ENCODE data around the gene MDFI.
"Not testable (repeated sequence)": the region's sequence is repeated elsewhere in the genome, so short reads cannot be mapped to it uniquely, and the experiment has no call there.

The MDFI gene

GRCh38 chr6:41614715-41615114 lies 23.6 kb upstream of the MDFI start:
- no peaks in the 10 kb centered on the region for H3K27me3 ChIP-seq (replicated peaks in 2 of 5; ENCODE audit: control insufficient read depth in 4 of 5, insufficient read depth in 5 of 5, low read length in 4 of 5)
- no peak for DNase-seq
- no peaks in the 10 kb centered on the region for H3K36me3 ChIP-seq (ENCODE audit: control insufficient read depth in 4 of 4, insufficient read depth in 4 of 4, low read length in 3 of 4)
- ChIA-PET CTCF (interaction anchor here (1.1 to 3.5 kb wide), 2 partner anchors 11 to 45 kb away, joined by 3 to 19 read pairs; no protein-coding TSS in a partner anchor), POLR2A (interaction anchor here (0.7 kb wide), 1 partner anchor 435 kb away, joined by 4 read pairs; no protein-coding TSS in a partner anchor)
- H3K27ac ChIP-seq (ENCODE audit: insufficient read depth in 1 of 2, low read depth in 1 of 2, low read length in 2 of 2, poor library complexity in 1 of 2, severe bottlenecking in 2 of 2): no peak overlapping the region
- H3K9me3 ChIP-seq (ENCODE audit: control extremely low read depth in 1 of 5, control insufficient read depth in 4 of 5, insufficient read depth in 2 of 5, low read depth in 1 of 5, low read length in 4 of 5): peaks cover 0 to 2% (median 0%) of the 10 kb centered on the region in 5 experiments
- H3K4me3 ChIP-seq (ENCODE audit: control insufficient read depth in 1 of 7, extremely low read depth in 1 of 7, insufficient read depth in 4 of 7, low read depth in 2 of 7, low read length in 6 of 7): no peak overlapping the region
- no peaks in the 10 kb centered on the region for H3K4me1 ChIP-seq (ENCODE audit: control extremely low read depth in 1 of 4, control insufficient read depth in 4 of 4, insufficient read depth in 4 of 4, low read length in 3 of 4)
- 100% methylated on average over 2 of the region's 2 CpGs for WGBS (ENCODE audit: insufficient coverage)

- H3K27me3 ChIP-seq (replicated peaks in 2 of 5; ENCODE audit: control insufficient read depth in 4 of 5, insufficient read depth in 5 of 5, low read length in 4 of 5): no peaks in the 10 kb centered on the region
- H3K36me3 ChIP-seq (ENCODE audit: control insufficient read depth in 4 of 4, insufficient read depth in 4 of 4, low read length in 3 of 4): no peaks in the 10 kb centered on the region
- no peak for DNase-seq
- 88% methylated on average over 5 of the region's 7 CpGs for WGBS (ENCODE audit: insufficient coverage)
- CTCF ChIA-PET: interaction anchor here (3.5 kb wide), 1 partner anchor 11 kb away, joined by 19 read pairs; no protein-coding TSS in a partner anchor
- no peaks in the 10 kb centered on the region for H3K4me1 ChIP-seq (ENCODE audit: control extremely low read depth in 1 of 4, control insufficient read depth in 4 of 4, insufficient read depth in 4 of 4, low read length in 3 of 4)
- H3K9me3 ChIP-seq (ENCODE audit: control extremely low read depth in 1 of 5, control insufficient read depth in 4 of 5, insufficient read depth in 2 of 5, low read depth in 1 of 5, low read length in 4 of 5): peaks cover 0 to 2% (median 0%) of the 10 kb centered on the region in 5 experiments
- no peak overlapping the region for H3K4me3 ChIP-seq (ENCODE audit: control insufficient read depth in 1 of 7, extremely low read depth in 1 of 7, insufficient read depth in 4 of 7, low read depth in 2 of 7, low read length in 6 of 7)
- no peak overlapping the region for H3K27ac ChIP-seq (ENCODE audit: insufficient read depth in 1 of 2, low read depth in 1 of 2, low read length in 2 of 2, poor library complexity in 1 of 2, severe bottlenecking in 2 of 2)
- POLR2A ChIA-PET: interaction anchor here (0.7 kb wide), 1 partner anchor 435 kb away, joined by 4 read pairs; no protein-coding TSS in a partner anchor
Observed at GRCh38 chr6:41615311-41615710, 23.0 kb upstream of the MDFI start.

DNA sequence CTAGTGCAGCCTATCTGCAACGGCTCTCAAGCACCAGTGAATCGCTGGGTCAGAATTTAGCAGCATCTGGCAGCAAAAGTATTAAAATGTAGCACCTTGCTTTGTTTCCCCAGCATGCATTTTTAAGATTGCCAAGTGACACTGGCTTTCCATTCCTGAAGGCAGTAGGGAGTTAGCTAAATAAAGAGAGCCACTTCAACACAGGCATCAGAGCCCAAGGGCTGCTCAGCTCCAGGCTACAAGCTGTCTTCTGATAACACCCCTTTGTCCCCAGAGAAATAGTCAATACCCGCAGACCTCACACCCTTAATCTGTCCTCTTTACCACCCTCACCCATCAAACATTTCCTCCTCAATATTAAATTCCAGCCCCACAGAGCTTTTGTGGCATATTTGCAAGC lies 19.7 kb upstream of the MDFI start:
- no peaks in the 10 kb centered on the region for H3K4me1 ChIP-seq (ENCODE audit: control extremely low read depth in 1 of 4, control insufficient read depth in 4 of 4, insufficient read depth in 4 of 4, low read length in 3 of 4)
- H3K27ac ChIP-seq (ENCODE audit: insufficient read depth in 1 of 2, low read depth in 1 of 2, low read length in 2 of 2, poor library complexity in 1 of 2, severe bottlenecking in 2 of 2): no peak overlapping the region
- no peak overlapping the region for H3K4me3 ChIP-seq (ENCODE audit: control insufficient read depth in 1 of 7, extremely low read depth in 1 of 7, insufficient read depth in 4 of 7, low read depth in 2 of 7, low read length in 6 of 7)
- POLR2A ChIA-PET: no interaction called here
- WGBS (ENCODE audit: insufficient coverage): 96% methylated on average over 3 of the region's 3 CpGs
- no peak for DNase-seq
- H3K9me3 ChIP-seq (ENCODE audit: control extremely low read depth in 1 of 5, control insufficient read depth in 4 of 5, insufficient read depth in 2 of 5, low read depth in 1 of 5, low read length in 4 of 5): peaks cover 0 to 9% (median 3%) of the 10 kb centered on the region in 5 experiments
- no peaks in the 10 kb centered on the region for H3K36me3 ChIP-seq (ENCODE audit: control insufficient read depth in 4 of 4, insufficient read depth in 4 of 4, low read length in 3 of 4)
- no peaks in the 10 kb centered on the region for H3K27me3 ChIP-seq (replicated peaks in 2 of 5; ENCODE audit: control insufficient read depth in 4 of 5, insufficient read depth in 5 of 5, low read length in 4 of 5)
- CTCF ChIA-PET: interaction anchor here (0.7 to 1.9 kb wide), 3 partner anchors 12 to 29 kb away, joined by 3 to 8 read pairs (median 3); no protein-coding TSS in a partner anchor

DNA sequence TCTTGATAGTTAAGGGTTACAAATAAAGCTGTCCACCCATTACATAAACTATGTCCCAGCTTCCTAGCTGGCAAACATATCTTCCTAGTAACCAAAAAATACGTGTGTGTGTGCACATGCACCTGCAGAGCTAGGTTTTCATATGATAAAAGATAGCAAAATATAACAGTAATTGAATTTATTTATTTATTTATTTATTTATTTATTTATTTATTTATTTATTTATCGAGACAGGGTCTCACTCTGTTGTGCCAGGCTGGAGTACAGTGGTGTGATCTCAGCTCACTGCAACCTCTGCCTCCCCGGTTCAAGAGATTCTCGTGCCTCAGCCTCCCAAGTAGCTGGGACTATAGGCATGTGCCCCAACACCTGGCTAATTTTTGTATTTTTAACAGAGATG lies 19.1 kb upstream of the MDFI start:
- H3K4me1 ChIP-seq (ENCODE audit: control extremely low read depth in 1 of 4, control insufficient read depth in 4 of 4, insufficient read depth in 4 of 4, low read length in 3 of 4); DNase-seq; H3K9me3 ChIP-seq (ENCODE audit: control extremely low read depth in 1 of 5, control insufficient read depth in 4 of 5, insufficient read depth in 2 of 5, low read depth in 1 of 5, low read length in 4 of 5); POLR2A ChIA-PET; H3K36me3 ChIP-seq (ENCODE audit: control insufficient read depth in 4 of 4, insufficient read depth in 4 of 4, low read length in 3 of 4); H3K27me3 ChIP-seq (replicated peaks in 2 of 5; ENCODE audit: control insufficient read depth in 4 of 5, insufficient read depth in 5 of 5, low read length in 4 of 5); H3K4me3 ChIP-seq (ENCODE audit: control insufficient read depth in 1 of 7, extremely low read depth in 1 of 7, insufficient read depth in 4 of 7, low read depth in 2 of 7, low read length in 6 of 7); H3K27ac ChIP-seq (ENCODE audit: insufficient read depth in 1 of 2, low read depth in 1 of 2, low read length in 2 of 2, poor library complexity in 1 of 2, severe bottlenecking in 2 of 2): not testable (repeated sequence)
- WGBS (ENCODE audit: insufficient coverage): 77% methylated on average over 2 of the region's 4 CpGs
- CTCF ChIA-PET: interaction anchor here (0.6 to 1.9 kb wide), 4 partner anchors 8 to 29 kb away, joined by 3 to 8 read pairs (median 3); no protein-coding TSS in a partner anchor

GRCh38 chr6:41621367-41621766 lies 16.9 kb upstream of the MDFI start:
- Histone ChIP-seq H3K36me3 (ENCODE audit: control insufficient read depth in 4 of 4, insufficient read depth in 4 of 4, low read length in 3 of 4) (no peaks in the 10 kb centered on the region), H3K27ac (ENCODE audit: insufficient read depth in 1 of 2, low read depth in 1 of 2, low read length in 2 of 2, poor library complexity in 1 of 2, severe bottlenecking in 2 of 2) (no peak overlapping the region), H3K27me3 (replicated peaks in 2 of 5; ENCODE audit: control insufficient read depth in 4 of 5, insufficient read depth in 5 of 5, low read length in 4 of 5) (no peaks in the 10 kb centered on the region), H3K4me3 (ENCODE audit: control insufficient read depth in 1 of 7, extremely low read depth in 1 of 7, insufficient read depth in 4 of 7, low read depth in 2 of 7, low read length in 6 of 7) (no peak overlapping the region), H3K9me3 (ENCODE audit: control extremely low read depth in 1 of 5, control insufficient read depth in 4 of 5, insufficient read depth in 2 of 5, low read depth in 1 of 5, low read length in 4 of 5) (peaks cover 0 to 9% (median 3%) of the 10 kb centered on the region in 5 experiments), H3K4me1 (ENCODE audit: control extremely low read depth in 1 of 4, control insufficient read depth in 4 of 4, insufficient read depth in 4 of 4, low read length in 3 of 4) (peaks cover 0 to 16% (median 3%) of the 10 kb centered on the region in 4 experiments)
- ChIA-PET CTCF (no interaction called here), POLR2A (no interaction called here)
- no peak for DNase-seq

DNA sequence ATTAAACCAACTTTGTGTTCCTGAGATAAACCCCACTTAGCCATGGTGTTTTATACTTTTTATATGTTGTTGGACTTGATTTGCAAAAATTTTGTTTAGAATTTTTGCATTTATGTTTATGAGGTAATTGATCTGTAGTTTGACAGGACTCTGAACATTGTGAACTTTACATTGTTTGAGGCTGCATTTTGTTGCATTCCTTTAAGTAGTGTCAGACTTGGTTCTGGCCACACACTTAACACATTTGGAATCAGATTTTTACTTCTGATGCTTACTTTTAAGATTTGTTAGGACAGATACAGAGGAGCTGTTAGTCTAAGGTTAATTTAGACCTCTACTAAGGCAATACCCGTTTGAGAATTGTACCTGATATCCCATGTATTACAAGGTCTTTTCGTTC lies 16.5 kb upstream of the MDFI start:
- ChIA-PET CTCF (interaction anchor here (1.0 kb wide), 1 partner anchor 25 kb away, joined by 3 read pairs; no protein-coding TSS in a partner anchor), POLR2A (no interaction called here)
- Histone ChIP-seq H3K27ac (ENCODE audit: insufficient read depth in 1 of 2, low read depth in 1 of 2, low read length in 2 of 2, poor library complexity in 1 of 2, severe bottlenecking in 2 of 2) (no peak overlapping the region), H3K4me3 (ENCODE audit: control insufficient read depth in 1 of 7, extremely low read depth in 1 of 7, insufficient read depth in 4 of 7, low read depth in 2 of 7, low read length in 6 of 7) (no peak overlapping the region), H3K36me3 (ENCODE audit: control insufficient read depth in 4 of 4, insufficient read depth in 4 of 4, low read length in 3 of 4) (no peaks in the 10 kb centered on the region), H3K4me1 (ENCODE audit: control extremely low read depth in 1 of 4, control insufficient read depth in 4 of 4, insufficient read depth in 4 of 4, low read length in 3 of 4) (peaks cover 0 to 19% (median 5%) of the 10 kb centered on the region in 4 experiments), H3K27me3 (replicated peaks in 2 of 5; ENCODE audit: control insufficient read depth in 4 of 5, insufficient read depth in 5 of 5, low read length in 4 of 5) (no peaks in the 10 kb centered on the region), H3K9me3 (ENCODE audit: control extremely low read depth in 1 of 5, control insufficient read depth in 4 of 5, insufficient read depth in 2 of 5, low read depth in 1 of 5, low read length in 4 of 5) (peaks cover 0 to 9% (median 3%) of the 10 kb centered on the region in 5 experiments)
- DNase-seq: no peak
- 100% methylated on average over 2 of the region's 2 CpGs for WGBS (ENCODE audit: insufficient coverage)

DNA sequence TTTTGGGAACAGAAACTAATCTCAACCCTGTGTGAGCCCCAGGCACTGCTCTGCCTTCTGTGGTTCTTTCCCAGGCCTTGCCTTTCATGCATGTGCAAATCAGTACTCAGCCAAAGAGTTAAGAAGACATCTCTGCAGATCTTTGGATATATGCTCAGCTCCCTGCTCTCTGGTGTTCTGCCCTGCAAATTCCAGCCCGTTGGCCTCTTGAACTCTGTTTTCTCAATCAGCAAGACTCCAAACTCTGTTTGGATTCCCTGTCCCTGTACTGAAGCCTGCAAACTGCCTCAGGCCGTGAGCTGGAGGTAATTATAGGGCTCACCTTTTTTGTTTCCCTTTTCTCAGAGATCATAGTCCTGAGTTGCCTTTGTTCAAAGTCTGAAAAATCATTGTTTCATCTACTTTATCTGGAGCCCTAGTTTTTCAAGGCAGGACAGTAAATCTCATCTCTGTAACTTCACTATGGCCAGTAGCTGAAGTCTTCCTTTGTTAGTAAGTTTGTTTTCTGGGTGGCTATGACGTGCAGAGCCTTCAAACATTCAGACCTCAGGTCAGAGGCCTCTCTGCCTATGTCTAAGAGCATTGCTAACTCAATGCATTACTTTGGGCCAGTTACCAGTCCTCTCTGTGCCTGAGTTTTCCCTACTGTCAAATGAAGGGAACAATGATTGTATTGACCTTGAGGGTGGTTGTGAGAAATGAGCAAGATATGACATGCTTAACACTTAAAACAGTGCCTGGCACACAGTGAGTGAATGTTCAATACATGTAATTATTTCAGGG lies 15.9 kb upstream of the MDFI start:
- POLR2A ChIA-PET: no interaction called here
- H3K9me3 ChIP-seq (ENCODE audit: control extremely low read depth in 1 of 5, control insufficient read depth in 4 of 5, insufficient read depth in 2 of 5, low read depth in 1 of 5, low read length in 4 of 5): peaks cover 0 to 9% (median 3%) of the 10 kb centered on the region in 5 experiments
- H3K27me3 ChIP-seq (replicated peaks in 2 of 5; ENCODE audit: control insufficient read depth in 4 of 5, insufficient read depth in 5 of 5, low read length in 4 of 5): no peaks in the 10 kb centered on the region
- DNase-seq: no peak
- H3K4me3 ChIP-seq (ENCODE audit: control insufficient read depth in 1 of 7, extremely low read depth in 1 of 7, insufficient read depth in 4 of 7, low read depth in 2 of 7, low read length in 6 of 7): no peak overlapping the region
- CTCF ChIA-PET: interaction anchor here (1.0 kb wide), 1 partner anchor 24 kb away, joined by 3 read pairs; no protein-coding TSS in a partner anchor
- peaks cover 0 to 24% (median 9%) of the 10 kb centered on the region in 4 experiments for H3K4me1 ChIP-seq (ENCODE audit: control extremely low read depth in 1 of 4, control insufficient read depth in 4 of 4, insufficient read depth in 4 of 4, low read length in 3 of 4)
- no peaks in the 10 kb centered on the region for H3K36me3 ChIP-seq (ENCODE audit: control insufficient read depth in 4 of 4, insufficient read depth in 4 of 4, low read length in 3 of 4)
- WGBS (ENCODE audit: insufficient coverage): 97% methylated on average over 3 of the region's 3 CpGs
- no peak overlapping the region for H3K27ac ChIP-seq (ENCODE audit: insufficient read depth in 1 of 2, low read depth in 1 of 2, low read length in 2 of 2, poor library complexity in 1 of 2, severe bottlenecking in 2 of 2)

All from common myeloid progenitor, CD34-positive (primary cell).